ENCODE data around the gene TNFRSF4. TPM values are rescaled to one million over a fixed set of nuclear protein-coding genes. Genes with fewer than 3 reads are reported as not detected.

The TNFRSF4 gene
- total RNA-seq, 2 experiments from 2014 or later, result 27.6 to 28.6 TPM

GRCh38 chr1:1215881-1216605 lies 2.1 kb upstream of the TNFRSF4 start:
- H3K4me3 Mint-ChIP-seq, result peak overlapping the region; percentile 90
- H3K27ac Mint-ChIP-seq, result peak overlapping the region; percentile 96
- POLR2A ChIA-PET, result interaction anchor here (1.0 to 1.2 kb wide), 2 partner anchors 8 to 15 kb away, joined by 3 to 8 read pairs; no protein-coding TSS in a partner anchor

GRCh38 chr1:1215080-1215676 lies 1.2 kb upstream of the TNFRSF4 start:
- ATAC-seq (ENCODE audit: poor library complexity) (no peak), DNase-seq (peak in 3 of 14 experiments; percentile 27 to 77 (median 73))
- CTCF ChIA-PET, result interaction anchor here (1.3 kb wide), 1 partner anchor 93 kb away, joined by 4 read pairs; no protein-coding TSS in a partner anchor
- peaks cover 28% of the 10 kb centered on the region for H3K36me3 ChIP-seq (ENCODE audit: insufficient read depth, low read length)
- no peak for TF ChIP-seq CTCF (IDR thresholded peaks at IDR 0.05)
- peaks cover 26% of the 10 kb centered on the region for H3K4me1 Mint-ChIP-seq (ENCODE audit: low read depth)
- H3K9me3 ChIP-seq (ENCODE audit: control insufficient read depth in 1 of 2, insufficient read depth in 1 of 2, low read length in 2 of 2), result peaks cover 0 to 3% of the 10 kb centered on the region in 2 experiments
- no peaks in the 10 kb centered on the region for H3K27me3 Mint-ChIP-seq
- peaks cover 92% of the 10 kb centered on the region for H3K4me1 ChIP-seq (ENCODE audit: insufficient read depth, low read length)
- intact Hi-C loops (cut with DNase I, micrococcal nuclease), result no loop called here
- H3K4me3 Mint-ChIP-seq, result peak overlapping the region; percentile 48
- POLR2A ChIA-PET, result interaction anchor here (1.2 kb wide), 1 partner anchor 16 kb away, joined by 3 read pairs; no protein-coding TSS in a partner anchor
- H3K27me3 ChIP-seq (ENCODE audit: control insufficient read depth in 1 of 2, insufficient read depth in 2 of 2, low read length in 2 of 2), result no peaks in the 10 kb centered on the region
- H3K27ac ChIP-seq (ENCODE audit: low read depth in 1 of 2, low read length in 2 of 2), result peak overlapping the region; percentile 21 to 86
- H3K9me3 Mint-ChIP-seq, result no peaks in the 10 kb centered on the region
- peak overlapping the region; percentile 96 for H3K27ac Mint-ChIP-seq
- peaks cover 31% of the 10 kb centered on the region for H3K36me3 Mint-ChIP-seq (ENCODE audit: low read depth)
- H3K4me3 ChIP-seq (ENCODE audit: low read length), result peak overlapping the region; percentile 3

More at GRCh38 chr1:1215881-1216605, 2.1 kb upstream of the TNFRSF4 start:
- peak overlapping the region; percentile 43 to 86 for H3K27ac ChIP-seq (ENCODE audit: low read depth in 1 of 2, low read length in 2 of 2)
- Mint-ChIP-seq H3K9me3 (no peaks in the 10 kb centered on the region), H3K4me1 (ENCODE audit: low read depth) (peaks cover 26% of the 10 kb centered on the region), H3K36me3 (ENCODE audit: low read depth) (peaks cover 39% of the 10 kb centered on the region), H3K27me3 (no peaks in the 10 kb centered on the region)
- H3K36me3 ChIP-seq (ENCODE audit: insufficient read depth, low read length), result peaks cover 37% of the 10 kb centered on the region
- CTCF ChIA-PET, result interaction anchor here (1.3 kb wide), 1 partner anchor 94 kb away, joined by 4 read pairs; no protein-coding TSS in a partner anchor
- H3K4me1 ChIP-seq (ENCODE audit: insufficient read depth, low read length), result peaks cover 92% of the 10 kb centered on the region
- no peaks in the 10 kb centered on the region for H3K27me3 ChIP-seq (ENCODE audit: control insufficient read depth in 1 of 2, insufficient read depth in 2 of 2, low read length in 2 of 2)
- no peak for DNase-seq
- TF ChIP-seq CTCF (IDR thresholded peaks at IDR 0.05), result no peak
- ATAC-seq (ENCODE audit: poor library complexity), result no peak
- intact Hi-C loops (cut with DNase I, micrococcal nuclease), result no loop called here
- no peak overlapping the region for H3K4me3 ChIP-seq (ENCODE audit: low read length)
- H3K9me3 ChIP-seq (ENCODE audit: control insufficient read depth in 1 of 2, insufficient read depth in 1 of 2, low read length in 2 of 2), result peaks cover 0 to 3% of the 10 kb centered on the region in 2 experiments

GRCh38 chr1:1212780-1213344 lies 1.1 kb downstream of the TNFRSF4 start:
- peak; percentile 5 for ATAC-seq (ENCODE audit: poor library complexity)
- Mint-ChIP-seq H3K9me3 (no peaks in the 10 kb centered on the region), H3K4me1 (ENCODE audit: low read depth) (peaks cover 36% of the 10 kb centered on the region), H3K27me3 (no peaks in the 10 kb centered on the region), H3K27ac (no peak overlapping the region), H3K4me3 (peak overlapping the region; percentile 42), H3K36me3 (ENCODE audit: low read depth) (peaks cover 13% of the 10 kb centered on the region)
- Histone ChIP-seq H3K27me3 (ENCODE audit: control insufficient read depth in 1 of 2, insufficient read depth in 2 of 2, low read length in 2 of 2) (no peaks in the 10 kb centered on the region), H3K9me3 (ENCODE audit: control insufficient read depth in 1 of 2, insufficient read depth in 1 of 2, low read length in 2 of 2) (peaks cover 0 to 3% of the 10 kb centered on the region in 2 experiments), H3K4me1 (ENCODE audit: insufficient read depth, low read length) (peaks cover 89% of the 10 kb centered on the region), H3K27ac (ENCODE audit: low read depth in 1 of 2, low read length in 2 of 2) (peak overlapping the region; percentile 46 to 66), H3K36me3 (ENCODE audit: insufficient read depth, low read length) (peaks cover 8% of the 10 kb centered on the region), H3K4me3 (ENCODE audit: low read length) (peak overlapping the region; percentile 68)
- intact Hi-C loops (cut with DNase I, micrococcal nuclease), result no loop called here
- DNase-seq, result peak in 6 of 14 experiments; percentile 37 to 81 (median 63)
- TF ChIP-seq CTCF (IDR thresholded peaks at IDR 0.05), result no peak
- CTCF ChIA-PET, result no interaction called here
- POLR2A ChIA-PET, result interaction anchor here (0.8 to 1.2 kb wide), 3 partner anchors 39 to 91 kb away, joined by 3 to 5 read pairs (median 3); partner anchors contain the start of gene TTLL10

All from CD4-positive, alpha-beta T cell (primary cell).